ENCODE data around the gene STX19.

DNA sequence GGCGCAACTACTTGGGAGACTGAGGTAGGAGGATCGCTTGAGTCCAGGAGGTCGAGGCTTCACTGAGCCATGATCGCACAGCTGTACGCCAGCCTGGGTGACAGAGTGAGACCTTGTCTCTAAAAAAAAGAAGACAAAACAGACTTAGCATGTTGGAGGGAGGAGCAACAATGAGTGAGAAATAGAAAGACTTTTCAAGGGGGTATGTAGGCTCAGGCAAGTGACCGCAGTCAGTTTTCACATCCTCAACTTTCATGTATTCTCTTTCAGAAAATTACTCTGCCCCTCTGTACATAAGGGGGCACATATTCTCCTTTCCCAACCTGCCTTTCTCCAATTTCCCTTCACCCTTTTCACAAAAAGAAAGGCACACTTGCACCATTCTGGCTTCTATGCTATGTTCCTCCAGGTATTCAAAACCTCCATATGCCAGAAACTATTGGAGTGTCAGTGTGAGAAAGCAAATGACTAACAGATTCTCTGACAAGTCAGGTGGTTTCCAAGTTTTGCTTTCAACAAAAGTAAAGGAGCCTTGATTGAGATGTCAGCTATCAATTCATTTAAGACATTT lies 42.0 kb upstream of the STX19 start:
- no peak for TF ChIP-seq POLR2A (IDR thresholded peaks at IDR 0.05)
- TF ChIP-seq, protein P1, sequence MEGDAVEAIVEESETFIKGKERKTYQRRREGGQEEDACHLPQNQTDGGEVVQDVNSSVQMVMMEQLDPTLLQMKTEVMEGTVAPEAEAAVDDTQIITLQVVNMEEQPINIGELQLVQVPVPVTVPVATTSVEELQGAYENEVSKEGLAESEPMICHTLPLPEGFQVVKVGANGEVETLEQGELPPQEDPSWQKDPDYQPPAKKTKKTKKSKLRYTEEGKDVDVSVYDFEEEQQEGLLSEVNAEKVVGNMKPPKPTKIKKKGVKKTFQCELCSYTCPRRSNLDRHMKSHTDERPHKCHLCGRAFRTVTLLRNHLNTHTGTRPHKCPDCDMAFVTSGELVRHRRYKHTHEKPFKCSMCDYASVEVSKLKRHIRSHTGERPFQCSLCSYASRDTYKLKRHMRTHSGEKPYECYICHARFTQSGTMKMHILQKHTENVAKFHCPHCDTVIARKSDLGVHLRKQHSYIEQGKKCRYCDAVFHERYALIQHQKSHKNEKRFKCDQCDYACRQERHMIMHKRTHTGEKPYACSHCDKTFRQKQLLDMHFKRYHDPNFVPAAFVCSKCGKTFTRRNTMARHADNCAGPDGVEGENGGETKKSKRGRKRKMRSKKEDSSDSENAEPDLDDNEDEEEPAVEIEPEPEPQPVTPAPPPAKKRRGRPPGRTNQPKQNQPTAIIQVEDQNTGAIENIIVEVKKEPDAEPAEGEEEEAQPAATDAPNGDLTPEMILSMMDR (IDR thresholded peaks at IDR 0.05): no peak

All from Peyer's patch (tissue), 4 donors.